ENCODE data around the gene GABRB1.

GRCh38 chr4:47010912-47011446, 20.4 kb upstream of the GABRB1 start:
- no peak for TF ChIP-seq EZH2 (IDR thresholded peaks at IDR 0.05)
- TF ChIP-seq POLR2AphosphoS5 (IDR thresholded peaks at IDR 0.05; ENCODE audit: borderline replicate concordance, low read depth, low read length), result no peak

Measured in SK-N-MC (cell line).